K562 (cell line): ENCODE results near the gene DOCK3. TPM values are rescaled to one million over a fixed set of nuclear protein-coding genes. Genes with fewer than 3 reads are reported as not detected.

Experiments used
- ATAC-seq: fragments of 200-7000 bp; cut with Tn5 transposase; 3 replicates; pipeline ENCODE4 v1.9.1; 2020; ENCODE audit warnings: moderate library complexity
- BruUV-seq: library from RNA; stranded (reverse); fragments of 400-500 nt; replicated peaks from 2 replicates; lab custom pipeline; 2021; lab: Mats Ljungman, UMichigan
- CTCF ChIA-PET: fragments of 300-600 bp; formaldehyde crosslinking; extraction: SDS; loops from one replicate; lab custom pipeline; 2021; ENCODE audit warnings: low intra/inter-chr PET ratio; lab: Yijun Ruan, JAX
- POLR2A ChIA-PET: fragments of 300-600, 350-650 bp; sonication (Branson Sonifier 250); formaldehyde crosslinking; extraction: SDS; loops from one replicate; lab custom pipeline; 2021; ENCODE audit warnings: antibody characterized with exemption, inconsistent platforms; lab: Yijun Ruan, JAX
- DNase-seq, 4 experiments: peaks; one replicate each; pipeline versions ENCODE4 v3.0.0 to v3.0.0-alpha.2; 2011 to 2018; ENCODE audit warnings: low spot score in 3 of 4, mixed read lengths in 3 of 4; ENCODE audit errors: extremely low read depth in 1 of 4
- FAIRE-seq: peaks from 2 replicates; lab custom pipeline; 2011; peaks lifted over from hg19 to GRCh38; lab: Jason Lieb, UNC
- H2AFZ ChIP-seq: 2 replicates; pipeline ENCODE4 v1.6.0; 2011; ENCODE audit warnings: low read depth, low read length, control low read depth, inconsistent platforms
- H3K27ac ChIP-seq: fragments of 200-600 bp; 3 replicates; pipeline ENCODE4 v1.8.0; 2011; ENCODE audit warnings: low read depth, mild to moderate bottlenecking, control low read depth, inconsistent platforms, low read length, moderate library complexity, mixed read lengths; ENCODE audit errors: extremely low read depth
- H3K27me3 ChIP-seq, 2 experiments: fragments of 300-600 bp in 1 of 2; 2 replicates in 1 of 2; 3 replicates in 1 of 2; pipeline versions ENCODE4 v1.6.0 to v1.8.0; 2011; ENCODE audit warnings: inconsistent platforms in 2 of 2, low read length in 2 of 2, mild to moderate bottlenecking in 1 of 2, mixed read lengths in 1 of 2, moderate library complexity in 1 of 2; ENCODE audit not compliant: control insufficient read depth in 2 of 2, insufficient read depth in 2 of 2
- H3K36me3 ChIP-seq: fragments of 300-600 bp; 3 replicates; pipeline ENCODE4 v1.8.0; 2011; ENCODE audit warnings: mild to moderate bottlenecking, low read length, inconsistent platforms; ENCODE audit not compliant: control insufficient read depth, insufficient read depth
- H3K4me1 ChIP-seq, 2 experiments: fragments of 200-600 bp in 1 of 2; replicated peaks in 1 of 2; 2 replicates in 1 of 2; 3 replicates in 1 of 2; pipeline versions ENCODE4 v1.5.1 to v1.8.0; 2011; ENCODE audit warnings: inconsistent platforms in 2 of 2, low read length in 2 of 2, mild to moderate bottlenecking in 1 of 2, mixed read lengths in 1 of 2, moderate library complexity in 1 of 2; ENCODE audit not compliant: control insufficient read depth in 2 of 2, insufficient read depth in 2 of 2
- H3K4me2 ChIP-seq: 2 replicates; pipeline ENCODE4 v1.6.1; 2011; ENCODE audit warnings: low read length, control low read depth, inconsistent platforms, mixed read lengths; ENCODE audit not compliant: insufficient read depth
- H3K4me3 ChIP-seq: fragments of 200-600 bp; sonication (generic), shearing (Covaris generic); 2 replicates; pipeline ENCODE4 v1.5.1; 2016; ENCODE audit warnings: control low read depth, inconsistent platforms
- H3K79me2 ChIP-seq: fragments of 200-600 bp; 3 replicates; pipeline ENCODE4 v1.8.0; 2011; ENCODE audit warnings: low read length, inconsistent platforms; ENCODE audit not compliant: control insufficient read depth, insufficient read depth
- H3K9ac ChIP-seq, 2 experiments: 2 replicates each; pipeline versions ENCODE4 v1.6.0 to v1.6.1; 2011; ENCODE audit warnings: low read depth in 2 of 2, low read length in 2 of 2, control low read depth in 1 of 2, inconsistent platforms in 1 of 2, mild to moderate bottlenecking in 1 of 2, mixed read lengths in 1 of 2; ENCODE audit not compliant: insufficient read depth in 1 of 2
- H3K9me1 ChIP-seq: one replicate; pipeline ENCODE4 v1.6.0; 2011; ENCODE audit warnings: inconsistent platforms, mild to moderate bottlenecking, low read length, moderate library complexity; ENCODE audit not compliant: control insufficient read depth, insufficient read depth
- H3K9me3 ChIP-seq: replicated peaks from 2 replicates; pipeline ENCODE4 v1.5.1; 2011; ENCODE audit warnings: low read depth, low read length, inconsistent platforms; ENCODE audit not compliant: control insufficient read depth, insufficient read depth
- H4K20me1 ChIP-seq: replicated peaks from 2 replicates; pipeline ENCODE4 v1.6.1; 2011; ENCODE audit warnings: low read length, inconsistent platforms, mixed read lengths; ENCODE audit not compliant: control insufficient read depth, insufficient read depth
- HDAC6 ChIP-seq: IDR thresholded peaks from 2 replicates; pipeline ENCODE4 v1.6.1; 2012; ENCODE audit warnings: low read depth, mild to moderate bottlenecking, control low read depth, inconsistent platforms, low read length, moderate library complexity
- HMG20B ChIP-seq: fragments of 250-450 bp; sonication (Bioruptor Pico); IDR thresholded peaks from 2 replicates; pipeline ENCODE4 v1.5.0; 2021; ENCODE audit warnings: mild to moderate bottlenecking
- HSF4 ChIP-seq: fragments of 250-450 bp; sonication (Bioruptor Pico); IDR thresholded peaks from 2 replicates; pipeline ENCODE4 v2.1.2; 2022; ENCODE audit warnings: mild to moderate bottlenecking, moderate library complexity, borderline replicate concordance
- L3MBTL2 ChIP-seq: fragments of 450-650 bp; IDR thresholded peaks from 2 replicates; pipeline ENCODE4 v1.6.1; 2016; ENCODE audit warnings: mild to moderate bottlenecking, moderate library complexity
- PPARD ChIP-seq: fragments of 250-450 bp; sonication (Bioruptor Pico); IDR thresholded peaks from 2 replicates; pipeline ENCODE4 v1.8.0; 2022; ENCODE audit warnings: inconsistent platforms, mild to moderate bottlenecking, moderate library complexity
- PRPF4 ChIP-seq: fragments of 200-400 bp; formaldehyde crosslinking; IDR thresholded peaks from one replicate; pipeline ENCODE4 v1.6.1; 2017; ENCODE audit warnings: low read length, low read depth, mild to moderate bottlenecking; ENCODE audit not compliant: insufficient read depth, poor library complexity, severe bottlenecking
- ZC3H4 ChIP-seq: sonication (generic); formaldehyde crosslinking; IDR thresholded peaks from 2 replicates; pipeline ENCODE4 v1.9.0; 2021; ENCODE audit warnings: missing genetic modification reagents, borderline replicate concordance
- ZNF699 ChIP-seq: fragments of 250-450 bp; sonication (Bioruptor Pico); IDR thresholded peaks from 2 replicates; pipeline ENCODE4 v1.8.0; 2021; ENCODE audit warnings: mild to moderate bottlenecking, moderate library complexity; ENCODE audit not compliant: insufficient replicate concordance
- WGBS: fragments of 100-300 bp; shearing (Covaris generic); methylation state at CpG from one replicate; pipeline ENCODE4 v1.1.6; 2016; ENCODE audit warnings: low coverage, mixed read lengths; ENCODE audit not compliant: insufficient coverage; ENCODE audit errors: missing lambda C conversion rate; 5-methylcytosine and 5-hydroxymethylcytosine counted together
- in situ Hi-C: fragments of 300-500 bp; cut with MboI; formaldehyde crosslinking; loops from 4 replicates; pipeline ENCODE4 v1.15.0; 2018; ENCODE audit warnings: inconsistent platforms, mixed read lengths
- intact Hi-C: fragments of 100-400 bp; cut with micrococcal nuclease; formaldehyde crosslinking; loops from 2 replicates; pipeline ENCODE4 v1.14.2; 2022
- polyA plus RNA-seq, 8 experiments: library from polyadenylated mRNA; depleted of rRNA in 4 of 8; stranded (reverse) in 5 of 8; unstranded in 3 of 8; fragments of >200 nt; fragmentation: Nextera tagmentation in 2 of 8; fragmentation: Illumina TruSeq in 1 of 8; extraction: Ambion mirVana in 2 of 8; extraction: Trizol in 1 of 8; gene quantifications; 2 replicates each; pipeline versions ENCODE4 v1.2.1 to v1.2.3, GENCODE V29; 2011 to 2014; ENCODE audit warnings: inconsistent platforms in 1 of 8, missing spikeins in 1 of 8
- total RNA-seq, 7 experiments: library from RNA; depleted of rRNA in 6 of 7; stranded (reverse); fragments of >200 nt in 6 of 7; fragmentation: Illumina TruSeq in 2 of 7; extraction: Trizol in 2 of 7; gene quantifications; 2 replicates each; pipeline versions ENCODE4 v1.2.1 to v1.2.3, GENCODE V29; 2011 to 2021; ENCODE audit warnings: low replicate concordance in 1 of 7

DOCK3 gene
- total and polyA plus RNA-seq, 9 of the 15 experiments (the other 6 are each of a cell fraction or from before 2014, with no cell fraction given) = under 0.01 to 0.03 (median 0.01) TPM; not detected in 4

- H3K4me1 ChIP-seq = no peaks in the 10 kb centered on the region
- FAIRE-seq = no peak
- H3K36me3 ChIP-seq = no peaks in the 10 kb centered on the region
- intact Hi-C loops = no loop called here
- POLR2A ChIA-PET = no interaction called here
- no peak overlapping the region for H2AFZ ChIP-seq
- H3K9me3 ChIP-seq = no peaks in the 10 kb centered on the region
- H4K20me1 ChIP-seq = no peaks in the 10 kb centered on the region
- H3K27ac ChIP-seq = no peak overlapping the region
- in situ Hi-C loops = no loop called here
- 0% methylated on average over 3 of the region's 3 CpGs for WGBS
- ATAC-seq = no peak
- DNase-seq = no peak
- H3K27me3 ChIP-seq = no peaks in the 10 kb centered on the region
- no peak overlapping the region for H3K9ac ChIP-seq
- H3K79me2 ChIP-seq = no peaks in the 10 kb centered on the region
- CTCF ChIA-PET = no interaction called here
- no peak overlapping the region for H3K4me2 ChIP-seq
- no peak overlapping the region for H3K4me3 ChIP-seq
- BruUV-seq = no TSS peak
- TF ChIP-seq HSF4 (CRISPR knock-in tag) (no peak), PRPF4 (no peak), HDAC6 (no peak)
- H3K9me1 ChIP-seq = no peaks in the 10 kb centered on the region
These were observed 516.1 kb downstream of the DOCK3 start for GRCh38 chr3:51190827-51191226.

- POLR2A ChIA-PET = no interaction called here
- CTCF ChIA-PET = no interaction called here
- no peak for ATAC-seq
- TF ChIP-seq HMG20B (no peak), ZC3H4 (CRISPR knock-in tag) (no peak), PPARD (CRISPR knock-in tag) (no peak), ZNF699 (CRISPR knock-in tag) (no peak), L3MBTL2 (no peak), HDAC6 (no peak)
- TF ChIP-seq, all 486 proteins: peak for 0
- Histone ChIP-seq H3K9me3 (no peaks in the 10 kb centered on the region), H3K27ac (no peak overlapping the region), H3K4me1 (no peaks in the 10 kb centered on the region), H3K9ac (no peak overlapping the region), H3K27me3 (no peaks in the 10 kb centered on the region), H3K79me2 (no peaks in the 10 kb centered on the region), H2AFZ (no peak overlapping the region), H3K4me2 (no peak overlapping the region), H3K4me3 (no peak overlapping the region), H3K9me1 (no peaks in the 10 kb centered on the region), H3K36me3 (no peaks in the 10 kb centered on the region), H4K20me1 (no peaks in the 10 kb centered on the region)
- intact Hi-C loops (no loop called here), in situ Hi-C loops (no loop called here)
- no TSS peak for BruUV-seq
- FAIRE-seq (no peak), DNase-seq (no peak)
These were observed 517.0 kb downstream of the DOCK3 start for GRCh38 chr3:51191768-51192167.
